Subcutaneous adipose tissue (tissue), 4 donors: ENCODE measurements around the gene METTL9. TPM values are rescaled to one million over a fixed set of nuclear protein-coding genes. Genes with fewer than 3 reads are reported as not detected.

Source experiments
- CTCF ChIP-seq: fragments of 450-650 bp; IDR thresholded peaks from one replicate; pipeline ENCODE4 v1.5.1; 2016; ENCODE audit warnings: low read depth, mild to moderate bottlenecking, control low read depth, antibody characterized with exemption, moderate library complexity
- total RNA-seq, 4 donors: library from RNA; depleted of rRNA; stranded (reverse); fragments of >200 nt; gene quantifications; one replicate each; pipeline ENCODE4 v1.1.0, GENCODE V29; 2016

METTL9 gene
- total RNA-seq, 4 donors from 2014 or later = 117 to 230 (median 158) TPM

GRCh38 chr16:21611556-21612384 lies 12.4 kb downstream of the METTL9 start:
- no peak for TF ChIP-seq CTCF

- no peak for TF ChIP-seq CTCF
Measured at GRCh38 chr16:21613361-21613760, 14.0 kb downstream of the METTL9 start.

- no peak for TF ChIP-seq CTCF
Measured at GRCh38 chr16:21613781-21614180, 14.4 kb downstream of the METTL9 start.

GRCh38 chr16:21614896-21615295 lies 15.5 kb downstream of the METTL9 start:
- no peak for TF ChIP-seq CTCF

- TF ChIP-seq CTCF = no peak
Measured at GRCh38 chr16:21617607-21618006, 18.2 kb downstream of the METTL9 start.

GRCh38 chr16:21618281-21618680 lies 18.9 kb downstream of the METTL9 start:
- no peak for TF ChIP-seq CTCF

- TF ChIP-seq CTCF = no peak
Measured at GRCh38 chr16:21619765-21620425, 20.5 kb downstream of the METTL9 start.
